ENCODE data around the gene TAF3.

TAF3 gene

GRCh38 chr10:7937315-7937945 lies 119.1 kb downstream of the TAF3 start:
- DNase-seq = no peak

GRCh38 chr10:7941576-7941975 lies 123.3 kb downstream of the TAF3 start:
- DNase-seq = no peak

GRCh38 chr10:7942316-7942715 lies 124.0 kb downstream of the TAF3 start:
- no peak for DNase-seq

GRCh38 chr10:7942859-7943258 lies 124.6 kb downstream of the TAF3 start:
- no peak for DNase-seq

GRCh38 chr10:7944215-7944480 lies 125.8 kb downstream of the TAF3 start:
- DNase-seq = no peak

- no peak for DNase-seq
Measured at GRCh38 chr10:7944537-7944936, 126.2 kb downstream of the TAF3 start.

- DNase-seq = no peak
Measured at GRCh38 chr10:7945034-7945433, 126.7 kb downstream of the TAF3 start.

GRCh38 chr10:7945469-7946187 lies 127.3 kb downstream of the TAF3 start:
- DNase-seq = no peak

GRCh38 chr10:7948371-7949000 lies 130.2 kb downstream of the TAF3 start:
- no peak for DNase-seq

GRCh38 chr10:7950981-7951847 lies 132.9 kb downstream of the TAF3 start:
- no peak for DNase-seq

- no peak for DNase-seq
Measured at GRCh38 chr10:7952266-7952665, 134.0 kb downstream of the TAF3 start.

GRCh38 chr10:7953447-7953846 lies 135.1 kb downstream of the TAF3 start:
- DNase-seq = no peak

- no peak for DNase-seq
Measured at GRCh38 chr10:7955446-7955845, 137.1 kb downstream of the TAF3 start.

- DNase-seq = no peak
Measured at GRCh38 chr10:7956508-7956907, 138.2 kb downstream of the TAF3 start.

- no peak for DNase-seq
Measured at GRCh38 chr10:7957591-7957990, 139.3 kb downstream of the TAF3 start.

- no peak for DNase-seq
Measured at GRCh38 chr10:7958442-7958841, 140.1 kb downstream of the TAF3 start.

- DNase-seq = no peak
Measured at GRCh38 chr10:7960108-7960507, 141.8 kb downstream of the TAF3 start.

GRCh38 chr10:7962592-7962991 lies 144.3 kb downstream of the TAF3 start:
- DNase-seq = no peak

GRCh38 chr10:7965457-7965856 lies 147.2 kb downstream of the TAF3 start:
- DNase-seq = no peak

GRCh38 chr10:7967035-7967434 lies 148.7 kb downstream of the TAF3 start:
- no peak for DNase-seq

- DNase-seq = no peak
Measured at GRCh38 chr10:7968510-7969112, 150.3 kb downstream of the TAF3 start.

GRCh38 chr10:7969623-7970022 lies 151.3 kb downstream of the TAF3 start:
- DNase-seq = no peak

- no peak for DNase-seq
Measured at GRCh38 chr10:7971949-7972348, 153.6 kb downstream of the TAF3 start.
